ENCODE results near the gene SEMA4D. TPM values are rescaled to one million over a fixed set of nuclear protein-coding genes. Genes with fewer than 3 reads are reported as not detected.

SEMA4D gene
- total RNA-seq, 4 donors from 2014 or later, result 13.4 to 27.3 (median 24.8) TPM

- H3K36me3 ChIP-seq, result no peaks in the 10 kb centered on the region
- H3K27ac ChIP-seq, result no peak overlapping the region
- WGBS, 2 donors, result 61 to 69% methylated on average over 10 of the region's 10 CpGs
- DNase-seq (ENCODE audit: low spot score in 2 of 2), result no peak
- H3K4me1 ChIP-seq, result peaks cover 0 to 24% (median 9%) of the 10 kb centered on the region in 4 donors
- H3K9me3 ChIP-seq, result no peaks in the 10 kb centered on the region
- H3K27me3 ChIP-seq, result no peaks in the 10 kb centered on the region
- H3K4me3 ChIP-seq, result no peak overlapping the region
- no peak for TF ChIP-seq POLR2A (IDR thresholded peaks at IDR 0.05)
Observed at GRCh38 chr9:89533411-89534095, 35.6 kb upstream of the SEMA4D start.

- Histone ChIP-seq H3K9me3 (peaks cover 0 to 5% (median 0%) of the 10 kb centered on the region in 4 donors), H3K27ac (no peak overlapping the region), H3K36me3 (no peaks in the 10 kb centered on the region), H3K4me1 (peaks cover 0 to 27% (median 9%) of the 10 kb centered on the region in 4 donors), H3K27me3 (no peaks in the 10 kb centered on the region), H3K4me3 (no peak overlapping the region)
- no peak for DNase-seq (ENCODE audit: low spot score in 2 of 2)
- 75 to 80% methylated on average over 1 of the region's 1 CpG for WGBS, 2 donors
- TF ChIP-seq CTCF (IDR thresholded peaks at IDR 0.05) (no peak), EP300 (IDR thresholded peaks at IDR 0.05) (no peak), POLR2A (IDR thresholded peaks at IDR 0.05) (no peak)
Observed at GRCh38 chr9:89532944-89533343, 35.0 kb upstream of the SEMA4D start.

GRCh38 chr9:89532478-89532877 lies 34.6 kb upstream of the SEMA4D start:
- WGBS, 2 donors, result 50 to 67% methylated on average over 4 of the region's 4 CpGs
- DNase-seq (ENCODE audit: low spot score in 2 of 2), result no peak
- no peaks in the 10 kb centered on the region for H3K27me3 ChIP-seq

GRCh38 chr9:89531766-89532165 lies 33.9 kb upstream of the SEMA4D start:
- peaks cover 0 to 27% (median 9%) of the 10 kb centered on the region in 4 donors for H3K4me1 ChIP-seq
- H3K4me3 ChIP-seq, result no peak overlapping the region
- 85 to 94% methylated on average over 3 to 4 of the region's 4 CpGs for WGBS, 2 donors
- no peak for TF ChIP-seq POLR2A (IDR thresholded peaks at IDR 0.05)
- no peak for TF ChIP-seq EP300 (IDR thresholded peaks at IDR 0.05)
- TF ChIP-seq CTCF (IDR thresholded peaks at IDR 0.05), result no peak
- H3K27me3 ChIP-seq, result no peaks in the 10 kb centered on the region
- DNase-seq (ENCODE audit: low spot score in 2 of 2), result no peak
- no peaks in the 10 kb centered on the region for H3K36me3 ChIP-seq
- peaks cover 0 to 11% (median 0%) of the 10 kb centered on the region in 4 donors for H3K9me3 ChIP-seq
- peak overlapping the region in 1 of 4 donors; percentile 10 for H3K27ac ChIP-seq

More at GRCh38 chr9:89532478-89532877, 34.6 kb upstream of the SEMA4D start:
- H3K4me3 ChIP-seq, result no peak overlapping the region
- peaks cover 0 to 6% (median 0%) of the 10 kb centered on the region in 4 donors for H3K9me3 ChIP-seq
- no peaks in the 10 kb centered on the region for H3K36me3 ChIP-seq
- H3K4me1 ChIP-seq, result peaks cover 0 to 27% (median 9%) of the 10 kb centered on the region in 4 donors
- H3K27ac ChIP-seq, result no peak overlapping the region
- TF ChIP-seq POLR2A (IDR thresholded peaks at IDR 0.05) (no peak), EP300 (IDR thresholded peaks at IDR 0.05) (no peak), CTCF (IDR thresholded peaks at IDR 0.05) (no peak)

GRCh38 chr9:89530726-89531125 lies 32.8 kb upstream of the SEMA4D start:
- WGBS, 2 donors, result 77 to 88% methylated on average over 6 of the region's 6 CpGs
- Histone ChIP-seq H3K9me3 (peaks cover 0 to 11% (median 0%) of the 10 kb centered on the region in 4 donors), H3K27me3 (no peaks in the 10 kb centered on the region), H3K27ac (peak overlapping the region in 1 of 4 donors; percentile 64), H3K36me3 (no peaks in the 10 kb centered on the region), H3K4me1 (peaks cover 0 to 27% (median 9%) of the 10 kb centered on the region in 4 donors), H3K4me3 (no peak overlapping the region)
- DNase-seq (ENCODE audit: low spot score in 2 of 2), result no peak
- TF ChIP-seq POLR2A (IDR thresholded peaks at IDR 0.05) (no peak), CTCF (IDR thresholded peaks at IDR 0.05) (no peak), EP300 (IDR thresholded peaks at IDR 0.05) (no peak)
